KOPT-K1 (cell line): Measurements from ENCODE around the gene BFSP2.
"Not testable (repeated sequence)": the region's sequence is repeated elsewhere in the genome, so short reads cannot be mapped to it uniquely, and the experiment has no call there.

Source experiments
- H3K27ac ChIP-seq: fragments of 200-600 bp; sonication (generic); 2 replicates; pipeline ENCODE4 v1.5.1; 2016; ENCODE audit warnings: antibody characterized with exemption, mild to moderate bottlenecking, low read depth, low read length; ENCODE audit not compliant: poor library complexity, severe bottlenecking
- H3K36me3 ChIP-seq: fragments of 200-600 bp; sonication (generic); 2 replicates; pipeline ENCODE4 v1.5.1; 2017; ENCODE audit warnings: antibody characterized with exemption, mild to moderate bottlenecking, low read length, moderate library complexity; ENCODE audit not compliant: insufficient read depth
- H3K9me3 ChIP-seq: fragments of 200-600 bp; sonication (generic); 2 replicates; pipeline ENCODE4 v1.5.1; 2017; ENCODE audit warnings: antibody characterized with exemption, low read length, mild to moderate bottlenecking; ENCODE audit not compliant: insufficient read depth, poor library complexity, severe bottlenecking

The BFSP2 gene

DNA sequence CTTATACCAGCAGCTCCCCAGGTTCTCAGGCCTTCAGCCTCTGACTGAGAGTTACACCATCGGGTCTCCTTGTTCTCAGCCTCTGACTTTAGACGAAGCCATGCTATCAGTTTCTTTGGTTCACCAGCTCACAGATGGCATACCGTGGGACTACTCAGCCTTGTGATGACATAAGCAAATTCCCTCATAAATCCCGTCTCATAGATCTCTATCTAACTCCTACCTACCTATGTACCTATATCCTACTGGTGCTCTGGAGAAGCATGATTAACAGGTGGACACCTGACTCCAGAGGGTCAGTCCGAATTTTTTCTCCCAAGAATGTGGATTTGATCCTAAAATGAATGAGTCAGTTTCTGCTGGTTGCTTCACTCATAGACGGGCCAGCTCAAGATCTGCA, 114.6 kb downstream of the BFSP2 start:
- Histone ChIP-seq H3K36me3 (no peaks in the 10 kb centered on the region), H3K9me3 (no peaks in the 10 kb centered on the region), H3K27ac (no peak overlapping the region)

DNA sequence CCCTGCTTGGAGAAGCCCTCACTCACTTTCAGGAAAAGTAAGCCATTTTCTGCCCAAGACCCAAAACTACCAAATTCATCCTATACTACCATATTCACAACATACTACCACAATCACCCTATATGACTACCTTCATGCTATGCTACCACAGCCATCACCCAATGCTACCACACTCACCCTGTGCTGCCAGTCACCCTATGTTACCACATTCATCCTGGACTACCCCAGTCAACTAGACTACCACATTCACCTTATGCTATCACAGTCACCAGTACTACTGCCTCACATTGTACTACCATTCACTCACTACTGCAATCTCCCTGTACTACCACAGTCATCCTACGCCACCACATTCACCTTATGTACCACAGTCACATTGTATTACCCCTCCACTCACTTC, 115.3 kb downstream of the BFSP2 start:
- Histone ChIP-seq H3K9me3 (no peaks in the 10 kb centered on the region), H3K36me3 (no peaks in the 10 kb centered on the region), H3K27ac (no peak overlapping the region)

DNA sequence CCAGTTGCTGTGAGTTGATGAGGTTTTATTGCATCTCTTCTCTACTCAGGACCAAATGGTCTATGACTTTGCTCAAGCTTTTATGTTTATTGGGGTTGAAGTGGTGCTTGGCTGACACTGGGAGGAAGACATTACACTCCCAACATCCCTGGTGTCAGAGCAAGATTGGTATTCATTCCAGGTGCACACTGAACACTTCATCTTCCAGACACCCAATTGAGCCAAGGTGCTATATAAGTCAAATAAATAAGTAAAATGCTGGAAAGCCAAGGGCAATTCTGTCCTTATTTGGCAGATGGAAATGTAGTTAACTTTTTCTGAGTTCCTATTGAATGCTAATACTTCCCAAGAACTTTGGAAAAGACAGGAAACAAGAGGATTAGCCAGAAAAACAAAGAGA, 120.4 kb downstream of the BFSP2 start:
- Histone ChIP-seq H3K36me3 (no peaks in the 10 kb centered on the region), H3K9me3 (no peaks in the 10 kb centered on the region), H3K27ac (no peak overlapping the region)

DNA sequence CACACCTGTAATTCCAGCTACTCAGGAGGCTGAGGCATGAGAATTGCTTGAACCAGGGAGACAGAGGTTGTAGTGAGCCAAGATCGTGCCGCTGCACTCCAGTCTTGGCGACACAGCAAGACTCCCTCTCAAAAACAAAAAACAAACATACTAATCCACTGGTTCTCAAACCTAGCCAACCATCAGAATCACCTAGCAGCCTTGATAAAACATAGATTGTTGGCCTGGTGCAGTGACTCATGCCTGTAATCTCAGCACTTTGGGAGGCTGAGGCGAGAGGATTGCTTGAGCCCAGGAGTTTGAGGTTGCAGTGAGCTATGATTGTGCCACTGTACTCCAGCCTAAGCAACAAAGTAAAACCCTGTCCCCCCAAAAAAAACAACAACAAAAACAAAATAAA, 121.1 kb downstream of the BFSP2 start:
- H3K27ac ChIP-seq, H3K9me3 ChIP-seq, H3K36me3 ChIP-seq: not testable (repeated sequence)

DNA sequence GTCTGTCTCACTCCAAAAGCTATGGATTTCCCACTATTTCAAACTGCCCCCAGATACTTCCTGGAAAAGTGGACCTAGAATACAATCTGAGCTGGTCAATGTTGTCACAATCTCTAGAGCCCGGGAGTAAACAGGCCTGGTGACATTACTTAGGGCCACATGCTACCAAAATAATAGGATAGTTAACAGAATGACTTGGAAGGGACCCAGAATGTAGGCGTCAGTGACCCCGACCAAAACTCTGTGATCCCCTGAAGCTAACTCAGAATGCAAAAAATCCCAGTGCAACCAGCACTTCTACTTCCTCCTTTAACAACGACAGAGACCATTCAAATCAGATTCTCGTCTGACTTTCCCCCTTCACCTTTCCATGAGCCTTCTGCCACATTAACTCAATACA, 122.1 kb downstream of the BFSP2 start:
- Histone ChIP-seq H3K9me3 (no peaks in the 10 kb centered on the region), H3K36me3 (no peaks in the 10 kb centered on the region), H3K27ac (no peak overlapping the region)

DNA sequence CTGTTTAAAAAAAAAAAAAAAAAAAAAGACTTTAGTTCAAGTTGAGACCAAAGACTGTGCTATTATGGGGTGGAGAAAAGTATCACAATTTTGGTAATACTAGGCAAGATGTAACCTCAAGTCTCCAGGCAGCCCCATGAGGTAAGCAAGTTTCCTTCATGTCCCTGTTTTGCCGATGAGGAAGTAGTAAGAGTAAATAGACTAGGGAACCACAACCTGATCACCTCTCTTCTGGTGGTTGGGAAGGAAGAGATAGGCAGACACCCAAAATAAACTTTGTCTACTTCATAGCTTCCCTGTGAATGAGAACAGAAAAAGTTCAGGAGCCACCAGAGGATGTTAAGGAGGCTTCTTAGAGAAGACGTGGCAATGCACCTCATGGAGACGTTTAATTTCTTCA, 123.9 kb downstream of the BFSP2 start:
- H3K27ac ChIP-seq, H3K36me3 ChIP-seq, H3K9me3 ChIP-seq: not testable (repeated sequence)
